ENCODE results near the gene S100A8. TPM values are rescaled to one million over a fixed set of nuclear protein-coding genes. Genes with fewer than 3 reads are reported as not detected.

Gene S100A8
- total RNA-seq, 1 donor from 2014 or later, result not detected

DNA sequence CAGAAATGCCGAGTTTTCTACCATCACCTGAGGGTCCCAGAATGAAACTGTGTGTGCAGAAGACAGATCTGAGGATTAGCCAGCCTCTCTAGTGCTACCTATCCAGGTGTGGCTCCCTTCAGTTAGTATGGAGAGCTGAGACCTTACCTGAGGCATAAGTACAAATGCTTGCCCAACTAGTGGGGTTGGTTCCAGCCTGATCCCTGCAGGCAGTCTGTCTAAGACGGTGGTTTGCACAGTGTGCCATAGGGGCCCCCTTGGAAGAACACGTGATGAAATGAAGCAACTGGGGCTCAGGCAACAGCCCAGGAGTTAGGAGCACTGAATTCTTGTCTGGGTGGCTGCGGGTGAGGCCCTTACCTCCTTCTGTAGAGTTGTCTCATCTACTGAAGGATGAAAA lies 41.1 kb upstream of the S100A8 start:
- H3K4me3 ChIP-seq (ENCODE audit: low read depth, low read length), result no peak overlapping the region
- TF ChIP-seq, protein P1, sequence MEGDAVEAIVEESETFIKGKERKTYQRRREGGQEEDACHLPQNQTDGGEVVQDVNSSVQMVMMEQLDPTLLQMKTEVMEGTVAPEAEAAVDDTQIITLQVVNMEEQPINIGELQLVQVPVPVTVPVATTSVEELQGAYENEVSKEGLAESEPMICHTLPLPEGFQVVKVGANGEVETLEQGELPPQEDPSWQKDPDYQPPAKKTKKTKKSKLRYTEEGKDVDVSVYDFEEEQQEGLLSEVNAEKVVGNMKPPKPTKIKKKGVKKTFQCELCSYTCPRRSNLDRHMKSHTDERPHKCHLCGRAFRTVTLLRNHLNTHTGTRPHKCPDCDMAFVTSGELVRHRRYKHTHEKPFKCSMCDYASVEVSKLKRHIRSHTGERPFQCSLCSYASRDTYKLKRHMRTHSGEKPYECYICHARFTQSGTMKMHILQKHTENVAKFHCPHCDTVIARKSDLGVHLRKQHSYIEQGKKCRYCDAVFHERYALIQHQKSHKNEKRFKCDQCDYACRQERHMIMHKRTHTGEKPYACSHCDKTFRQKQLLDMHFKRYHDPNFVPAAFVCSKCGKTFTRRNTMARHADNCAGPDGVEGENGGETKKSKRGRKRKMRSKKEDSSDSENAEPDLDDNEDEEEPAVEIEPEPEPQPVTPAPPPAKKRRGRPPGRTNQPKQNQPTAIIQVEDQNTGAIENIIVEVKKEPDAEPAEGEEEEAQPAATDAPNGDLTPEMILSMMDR (conservative IDR thresholded peaks at IDR 0.05; ENCODE audit: low read depth, low read length), result no peak
- no peak for DNase-seq (ENCODE audit: low read depth)

DNA sequence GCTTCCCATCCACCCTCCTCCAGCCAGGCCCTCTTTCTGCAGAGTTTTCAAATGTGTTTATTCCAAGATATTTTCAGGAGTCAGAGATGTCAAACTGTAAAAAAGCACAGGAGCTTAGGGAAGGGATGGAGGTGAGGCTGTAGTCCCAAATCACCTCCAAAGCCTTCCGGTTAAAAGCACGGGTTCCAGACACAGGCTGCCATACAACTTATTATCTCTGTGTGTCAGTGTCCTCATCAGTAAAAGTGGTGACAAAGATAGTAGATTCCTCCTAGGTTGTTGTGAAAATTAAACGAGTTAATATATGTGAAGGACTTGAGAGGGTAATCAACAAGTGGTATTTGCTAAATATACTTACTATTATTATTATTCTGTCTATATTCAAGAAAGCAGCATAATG lies 40.6 kb upstream of the S100A8 start:
- TF ChIP-seq, protein P1 (conservative IDR thresholded peaks at IDR 0.05; ENCODE audit: low read depth, low read length), result no peak
- H3K4me3 ChIP-seq (ENCODE audit: low read depth, low read length), result no peak overlapping the region
- no peak for DNase-seq (ENCODE audit: low read depth)

DNA sequence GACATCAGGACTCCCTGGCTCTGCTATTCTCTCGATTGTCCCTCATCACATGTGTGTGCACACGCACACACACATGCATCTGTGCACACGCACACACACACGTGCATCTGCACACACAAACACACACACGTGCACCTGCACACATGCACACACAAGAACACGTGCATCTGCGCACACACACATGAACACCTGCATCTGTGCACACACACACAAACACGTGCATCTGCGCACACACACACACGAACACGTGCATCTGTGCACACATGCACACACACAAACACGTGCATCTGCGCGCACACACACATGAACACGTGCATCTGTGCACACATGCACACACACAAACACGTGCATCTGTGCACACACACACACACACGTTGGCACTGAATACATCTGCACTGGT lies 40.1 kb upstream of the S100A8 start:
- TF ChIP-seq, protein P1 (conservative IDR thresholded peaks at IDR 0.05; ENCODE audit: low read depth, low read length), result no peak
- DNase-seq (ENCODE audit: low read depth), result no peak
- no peak overlapping the region for H3K4me3 ChIP-seq (ENCODE audit: low read depth, low read length)

DNA sequence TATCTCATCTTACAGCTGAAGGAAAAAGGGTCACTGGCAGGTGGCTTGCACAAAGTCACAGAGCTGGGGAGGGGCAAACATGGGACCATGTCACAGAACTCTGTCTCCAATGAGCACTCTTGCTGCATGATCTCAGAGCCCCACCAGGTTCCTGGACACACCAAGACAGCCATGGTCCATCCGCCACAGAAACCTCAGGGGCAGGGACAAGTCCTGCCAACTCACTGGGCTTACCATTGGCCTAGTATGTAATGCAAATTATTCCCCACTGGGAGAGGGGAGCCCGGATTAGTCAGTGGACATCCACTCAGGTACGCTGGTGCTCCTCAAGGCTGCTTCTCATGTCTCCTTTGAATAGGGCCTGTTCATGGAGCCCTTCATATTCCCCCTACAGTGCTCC lies 39.7 kb upstream of the S100A8 start:
- no peak overlapping the region for H3K4me3 ChIP-seq (ENCODE audit: low read depth, low read length)
- no peak for DNase-seq (ENCODE audit: low read depth)
- TF ChIP-seq, protein P1 (conservative IDR thresholded peaks at IDR 0.05; ENCODE audit: low read depth, low read length), result no peak

- no peak overlapping the region for H3K4me3 ChIP-seq (ENCODE audit: low read depth, low read length)
- TF ChIP-seq, protein P1 (conservative IDR thresholded peaks at IDR 0.05; ENCODE audit: low read depth, low read length), result no peak
- no peak for DNase-seq (ENCODE audit: low read depth)
Measured at GRCh38 chr1:153430166-153430553, 39.3 kb upstream of the S100A8 start.

DNA sequence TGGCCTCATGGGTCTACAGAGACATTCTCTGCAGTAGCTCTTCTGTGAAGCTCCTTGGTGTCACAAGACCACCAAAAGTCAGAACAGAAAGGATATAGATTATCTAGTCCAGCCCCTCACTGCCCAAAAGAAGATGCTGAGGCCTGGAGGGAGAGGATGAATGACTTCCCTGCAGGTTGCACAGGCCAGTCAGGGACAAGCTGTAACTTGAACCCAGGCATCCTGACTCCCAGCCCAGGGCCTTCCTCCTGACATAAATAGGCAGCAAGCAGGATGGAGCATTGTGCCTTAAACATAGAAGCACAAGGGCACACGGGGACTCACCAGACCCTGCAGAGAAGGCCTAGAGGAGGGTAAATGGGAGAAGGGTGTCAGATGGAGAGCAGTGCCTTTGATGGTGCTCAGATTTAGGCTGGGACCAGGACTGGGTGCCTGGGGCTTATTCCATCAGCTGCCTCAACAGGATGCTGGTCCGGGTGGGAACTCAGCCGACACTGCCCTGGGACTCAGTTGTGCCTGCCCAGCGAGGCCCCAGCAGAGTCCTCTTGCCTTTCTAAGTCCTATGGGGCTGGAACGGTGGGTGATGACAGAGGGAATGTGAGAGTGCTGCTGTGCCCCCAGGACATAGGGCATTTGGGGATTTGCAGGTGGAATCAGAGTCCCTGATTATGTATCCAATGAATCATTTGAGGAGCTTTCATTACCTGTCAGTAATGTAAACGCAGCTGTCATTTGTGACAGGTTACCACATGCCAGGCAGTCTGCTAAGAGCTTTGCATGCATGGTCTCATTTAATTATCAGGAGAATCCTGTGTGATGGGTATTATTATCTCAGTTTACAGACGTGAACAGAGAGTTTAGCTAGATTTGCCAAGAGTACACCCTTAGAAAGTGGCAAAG lies 38.6 kb upstream of the S100A8 start:
- no peak for DNase-seq (ENCODE audit: low read depth)
- TF ChIP-seq, protein P1 (conservative IDR thresholded peaks at IDR 0.05; ENCODE audit: low read depth, low read length), result no peak
- no peak overlapping the region for H3K4me3 ChIP-seq (ENCODE audit: low read depth, low read length)

DNA sequence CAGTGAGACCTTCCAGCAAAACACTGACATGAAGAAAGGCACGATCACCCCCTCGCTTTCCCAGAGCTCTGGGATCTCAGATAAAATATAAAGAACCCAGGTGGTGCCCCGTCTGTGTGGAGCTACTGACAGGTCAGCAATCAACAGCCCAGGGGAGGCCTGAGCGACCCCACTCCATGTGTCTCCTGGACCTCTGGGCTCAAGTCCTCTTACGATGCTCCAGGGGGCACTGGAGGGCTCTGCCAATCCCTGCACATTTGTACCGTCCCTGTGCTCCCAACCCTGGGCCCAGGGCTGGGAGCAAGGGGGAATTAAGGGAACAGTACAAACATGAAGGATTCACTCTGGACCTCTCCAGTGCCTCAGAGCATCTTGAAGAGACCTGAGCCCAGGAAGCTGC lies 37.9 kb upstream of the S100A8 start:
- TF ChIP-seq, protein P1 (conservative IDR thresholded peaks at IDR 0.05; ENCODE audit: low read depth, low read length), result no peak
- H3K4me3 ChIP-seq (ENCODE audit: low read depth, low read length), result no peak overlapping the region

More for the DNA sequence above, 37.9 kb upstream of the S100A8 start:
- no peak for DNase-seq (ENCODE audit: low read depth)
